ENCODE measurements around the gene TRAPPC6A.
"Not testable (repeated sequence)": the region's sequence is repeated elsewhere in the genome, so short reads cannot be mapped to it uniquely, and the experiment has no call there.

TRAPPC6A gene

GRCh38 chr19:45130888-45131615 is 47.0 kb downstream of the TRAPPC6A start:
- DNase-seq (ENCODE audit: low read depth, low spot score), result no peak

- DNase-seq (ENCODE audit: low read depth, low spot score), result no peak
Observed at GRCh38 chr19:45130236-45130635, 47.8 kb downstream of the TRAPPC6A start.

- no peak for DNase-seq (ENCODE audit: low read depth, low spot score)
Observed at GRCh38 chr19:45128806-45129205, 49.2 kb downstream of the TRAPPC6A start.

GRCh38 chr19:45128146-45128545 is 49.9 kb downstream of the TRAPPC6A start:
- no peak for DNase-seq (ENCODE audit: low read depth, low spot score)

GRCh38 chr19:45126654-45127053 is 51.4 kb downstream of the TRAPPC6A start:
- DNase-seq (ENCODE audit: low read depth, low spot score), result no peak

GRCh38 chr19:45125975-45126493 is 52.0 kb downstream of the TRAPPC6A start:
- DNase-seq (ENCODE audit: low read depth, low spot score), result no peak

GRCh38 chr19:45125360-45125759 is 52.7 kb downstream of the TRAPPC6A start:
- DNase-seq (ENCODE audit: low read depth, low spot score), result no peak

GRCh38 chr19:45124021-45124420 is 54.0 kb downstream of the TRAPPC6A start:
- DNase-seq (ENCODE audit: low read depth, low spot score), result no peak

GRCh38 chr19:45123440-45123850 is 54.6 kb downstream of the TRAPPC6A start:
- DNase-seq (ENCODE audit: low read depth, low spot score), result no peak

GRCh38 chr19:45122832-45123231 is 55.2 kb downstream of the TRAPPC6A start:
- DNase-seq (ENCODE audit: low read depth, low spot score), result no peak

GRCh38 chr19:45121827-45122345 is 56.2 kb downstream of the TRAPPC6A start:
- no peak for DNase-seq (ENCODE audit: low read depth, low spot score)

GRCh38 chr19:45119582-45119981 is 58.5 kb downstream of the TRAPPC6A start:
- no peak for DNase-seq (ENCODE audit: low read depth, low spot score)

- not testable (repeated sequence) for DNase-seq (ENCODE audit: low read depth, low spot score)
Observed at GRCh38 chr19:45118591-45119355, 59.3 kb downstream of the TRAPPC6A start.

GRCh38 chr19:45118106-45118505 is 59.9 kb downstream of the TRAPPC6A start:
- no peak for DNase-seq (ENCODE audit: low read depth, low spot score)

GRCh38 chr19:45117671-45118070 is 60.4 kb downstream of the TRAPPC6A start:
- no peak for DNase-seq (ENCODE audit: low read depth, low spot score)

- DNase-seq (ENCODE audit: low read depth, low spot score), result no peak
Observed at GRCh38 chr19:45117167-45117594, 60.9 kb downstream of the TRAPPC6A start.

GRCh38 chr19:45115809-45116615 is 62.0 kb downstream of the TRAPPC6A start:
- DNase-seq (ENCODE audit: low read depth, low spot score), result no peak

- no peak for DNase-seq (ENCODE audit: low read depth, low spot score)
Observed at GRCh38 chr19:45114116-45114515, 63.9 kb downstream of the TRAPPC6A start.

- no peak for DNase-seq (ENCODE audit: low read depth, low spot score)
Observed at GRCh38 chr19:45113628-45114027, 64.4 kb downstream of the TRAPPC6A start.

Measured in brain pericyte (primary cell).